HepG2 (cell line): Measurements from ENCODE around the gene GTF3A. TPM values are rescaled to one million over a fixed set of nuclear protein-coding genes. Genes with fewer than 3 reads are reported as not detected.

ENCODE experiments used
- ELK4 ChIP-seq: sonication (generic); formaldehyde crosslinking; IDR thresholded peaks from 2 replicates; pipeline ENCODE4 v1.9.0; 2021; ENCODE audit warnings: missing genetic modification reagents, borderline replicate concordance
- HMGXB4 ChIP-seq, 2 experiments: sonication (generic) in 1 of 2; formaldehyde crosslinking in 1 of 2; IDR thresholded peaks; 2 replicates each; pipeline versions ENCODE4 v1.4.0 to v1.6.1; 2018 to 2020; ENCODE audit warnings: missing genetic modification reagents in 2 of 2, borderline replicate concordance in 1 of 2, low read depth in 1 of 2, mild to moderate bottlenecking in 1 of 2, missing biosample characterization in 1 of 2
- HNF1A ChIP-seq, 2 experiments: sonication (generic) in 1 of 2; formaldehyde crosslinking in 1 of 2; IDR thresholded peaks; 2 replicates each; pipeline versions ENCODE4 v1.4.0 to v1.6.1; 2016 to 2020; ENCODE audit warnings: borderline replicate concordance in 1 of 2, low read depth in 1 of 2, mild to moderate bottlenecking in 1 of 2, missing genetic modification reagents in 1 of 2
- NR2F2 ChIP-seq: IDR thresholded peaks from 2 replicates; pipeline ENCODE4 v1.6.1; 2012; ENCODE audit warnings: low read depth, inconsistent platforms, borderline replicate concordance
- PRDM10 ChIP-seq: sonication (generic); formaldehyde crosslinking; IDR thresholded peaks from 2 replicates; pipeline ENCODE4 v1.4.0; 2020; ENCODE audit warnings: low read depth, missing genetic modification reagents
- RAD51 ChIP-seq: fragments of 450-650 bp; IDR thresholded peaks from 2 replicates; pipeline ENCODE4 v1.6.1; 2016; ENCODE audit warnings: borderline replicate concordance
- TFAP4 ChIP-seq: sonication (generic); IDR thresholded peaks from 2 replicates; pipeline ENCODE4 v1.6.1; 2016; ENCODE audit warnings: low read depth, borderline replicate concordance
- YEATS4 ChIP-seq: sonication (generic); formaldehyde crosslinking; IDR thresholded peaks from 2 replicates; pipeline ENCODE4 v1.4.0; 2020; ENCODE audit warnings: missing genetic modification reagents, borderline replicate concordance
- ZBTB46 ChIP-seq: sonication (generic); formaldehyde crosslinking; IDR thresholded peaks from 2 replicates; pipeline ENCODE4 v1.4.0; 2020; ENCODE audit warnings: mild to moderate bottlenecking, missing genetic modification reagents, borderline replicate concordance
- ZNF20 ChIP-seq: sonication (generic); formaldehyde crosslinking; IDR thresholded peaks from 2 replicates; pipeline ENCODE4 v1.4.0; 2020; ENCODE audit warnings: mild to moderate bottlenecking, moderate library complexity, missing genetic modification reagents
- ZNF251 ChIP-seq: sonication (generic); formaldehyde crosslinking; IDR thresholded peaks from 2 replicates; pipeline ENCODE4 v1.9.0; 2021; ENCODE audit warnings: mild to moderate bottlenecking, missing genetic modification reagents
- ZNF547 ChIP-seq: sonication (generic); formaldehyde crosslinking; IDR thresholded peaks from 2 replicates; pipeline ENCODE4 v1.5.1; 2020; ENCODE audit warnings: mild to moderate bottlenecking, missing genetic modification reagents
- polyA plus RNA-seq, 8 experiments: library from polyadenylated mRNA; depleted of rRNA in 3 of 8; stranded (reverse) in 7 of 8; unstranded in 1 of 8; fragments of >200 nt; fragmentation: Illumina TruSeq in 4 of 8; extraction: Trizol in 4 of 8; gene quantifications; 2 replicates each; pipeline versions ENCODE4 v1.2.1 to v1.2.3, GENCODE V29; 2011 to 2016; ENCODE audit warnings: low read depth in 4 of 8, missing spikeins in 1 of 8, mixed read lengths in 1 of 8; ENCODE audit not compliant: insufficient read depth in 1 of 8
- total RNA-seq, 5 experiments: library from RNA; depleted of rRNA; stranded (reverse); fragments of >200 nt; fragmentation: Illumina TruSeq; extraction: Trizol; gene quantifications; 2 replicates each; pipeline ENCODE4 v1.2.3, GENCODE V29; 2016; ENCODE audit warnings: low read depth in 1 of 5

The GTF3A gene
- total and polyA plus RNA-seq, 2 of the 13 experiments (the other 11 are each of a cell fraction or from before 2014, with no cell fraction given) = 42.1 to 176 TPM

- TF ChIP-seq HNF1A (IDR thresholded peaks at IDR 0.05; ENCODE audit: low read depth) (no peak), HNF1A (CRISPR knock-in tag; IDR thresholded peaks at IDR 0.05; ENCODE audit: borderline replicate concordance) (peak; percentile 81; the same call in 1 of the 2 replicates), RAD51 (no peak), YEATS4 (CRISPR knock-in tag) (peak; percentile 94), ZBTB46 (CRISPR knock-in tag) (no peak), ELK4 (CRISPR knock-in tag) (peak; percentile 37; the same call in 1 of the 2 replicates), ZNF547 (CRISPR knock-in tag) (peak; percentile 89), TFAP4 (no peak), ZNF251 (CRISPR knock-in tag) (no peak), NR2F2 (peak; percentile 36; the same call in 1 of the 2 replicates), PRDM10 (CRISPR knock-in tag) (peak; percentile 62; the same call in 1 of the 2 replicates), ZNF20 (CRISPR knock-in tag) (no peak), HMGXB4 (CRISPR knock-in tag; IDR thresholded peaks at IDR 0.05; ENCODE audit: borderline replicate concordance in 1 of 2, low read depth in 1 of 2) (peak; percentile 83)
Observed at GRCh38 chr13:27449936-27450828, 25.8 kb downstream of the GTF3A start, which contains the start of gene MTIF3 (continued).
